H1 (cell line): Measurements from ENCODE around the gene ATPAF1. TPM values are rescaled to one million over a fixed set of nuclear protein-coding genes. Genes with fewer than 3 reads are reported as not detected.

Experiments
- CTCF ChIA-PET: fragments of 300-600 bp; sonication (Branson Sonifier 250); formaldehyde crosslinking; loops from one replicate; lab custom pipeline; 2021; ENCODE audit not compliant: partially characterized antibody; lab: Charles Lee
- POLR2A ChIA-PET: fragments of 300-600 bp; sonication (Branson Sonifier 250); formaldehyde crosslinking; loops from one replicate; lab custom pipeline; 2021; ENCODE audit warnings: inconsistent platforms; ENCODE audit not compliant: partially characterized antibody; lab: Charles Lee
- DNase-seq, 2 experiments: peaks; one replicate each; pipeline versions ENCODE4 v3.0.0 to v3.0.0-alpha.2; 2010 to 2022; ENCODE audit warnings: low spot score in 2 of 2, low read depth in 1 of 2, mixed read lengths in 1 of 2
- FAIRE-seq: peaks from 2 replicates; lab custom pipeline; 2011; peaks lifted over from hg19 to GRCh38; lab: Jason Lieb, UNC
- H2AFZ ChIP-seq: 2 replicates; pipeline ENCODE4 v1.8.1; 2012; ENCODE audit warnings: low read length, inconsistent platforms
- H2AK5ac ChIP-seq: 2 replicates; pipeline ENCODE4 v1.6.1; 2013; ENCODE audit warnings: low read depth, low read length
- H2BK120ac ChIP-seq: replicated peaks from 2 replicates; pipeline ENCODE3; 2013; ENCODE audit warnings: low read depth, low read length, inconsistent platforms
- H2BK12ac ChIP-seq: 2 replicates; pipeline ENCODE4 v1.6.1; 2013; ENCODE audit warnings: low read depth, low read length
- H2BK15ac ChIP-seq: 2 replicates; pipeline ENCODE4 v1.6.1; 2013; ENCODE audit warnings: low read length
- H2BK20ac ChIP-seq: 2 replicates; pipeline ENCODE4 v1.6.1; 2013; ENCODE audit warnings: low read length
- H2BK5ac ChIP-seq: 2 replicates; pipeline ENCODE4 v1.6.1; 2013; ENCODE audit warnings: low read depth, low read length
- H3K14ac ChIP-seq: 2 replicates; pipeline ENCODE4 v1.6.1; 2013; ENCODE audit warnings: inconsistent platforms; ENCODE audit not compliant: insufficient read length
- H3K18ac ChIP-seq: 2 replicates; pipeline ENCODE4 v1.6.1; 2013; ENCODE audit warnings: low read length; ENCODE audit errors: extremely low read depth
- H3K23ac ChIP-seq: 2 replicates; pipeline ENCODE4 v1.6.1; 2013; ENCODE audit warnings: inconsistent platforms; ENCODE audit not compliant: insufficient read length
- H3K23me2 ChIP-seq: 2 replicates; pipeline ENCODE4 v1.6.1; 2013; ENCODE audit warnings: low read depth, low read length
- H3K27ac ChIP-seq: 2 replicates; pipeline ENCODE4 v1.6.1; 2011; ENCODE audit warnings: low read depth, low read length, inconsistent platforms
- H3K27me3 ChIP-seq, 4 experiments: replicated peaks in 1 of 4; 1 replicate in 1 of 4; 2 replicates in 3 of 4; pipeline versions ENCODE4 v1.6.1 to v1.8.1; 2011 to 2013; ENCODE audit warnings: low read length in 3 of 4, mild to moderate bottlenecking in 3 of 4, inconsistent platforms in 2 of 4, mixed read lengths in 2 of 4, moderate library complexity in 1 of 4; ENCODE audit not compliant: control insufficient read depth in 3 of 4, insufficient read depth in 3 of 4; ENCODE audit errors: extremely low read depth in 1 of 4
- H3K36me3 ChIP-seq, 4 experiments: 2 replicates each; pipeline versions ENCODE4 v1.6.1 to v1.8.1; 2011 to 2013; ENCODE audit warnings: mild to moderate bottlenecking in 4 of 4, low read length in 3 of 4, moderate library complexity in 2 of 4, control low read depth in 1 of 4, inconsistent platforms in 1 of 4; ENCODE audit not compliant: insufficient read depth in 4 of 4, control insufficient read depth in 2 of 4
- H3K4ac ChIP-seq: replicated peaks from 2 replicates; pipeline ENCODE3; 2013; ENCODE audit warnings: low read length, low read depth, mixed read lengths, inconsistent platforms; ENCODE audit not compliant: insufficient read length
- H3K4me1 ChIP-seq, 4 experiments: replicated peaks in 1 of 4; 1 replicate in 1 of 4; 2 replicates in 3 of 4; pipeline versions ENCODE4 v1.6.1 to v1.8.1; 2011 to 2013; ENCODE audit warnings: low read length in 3 of 4, inconsistent platforms in 2 of 4, mixed read lengths in 1 of 4; ENCODE audit not compliant: insufficient read depth in 4 of 4, control insufficient read depth in 3 of 4
- H3K4me2 ChIP-seq, 2 experiments: 2 replicates each; pipeline versions ENCODE4 v1.6.1 to v1.8.1; 2011 to 2013; ENCODE audit warnings: low read depth in 2 of 2, low read length in 2 of 2, control low read depth in 1 of 2, inconsistent platforms in 1 of 2, mild to moderate bottlenecking in 1 of 2; ENCODE audit not compliant: insufficient read depth in 1 of 2
- H3K4me3 ChIP-seq, 4 experiments: fragments of 200-600, 300-600 bp in 1 of 4; sonication (generic), shearing (Covaris generic), sonication (Bioruptor Twin) in 1 of 4; 2 replicates each; pipeline versions ENCODE4 v1.5.1 to v1.8.1; 2011 to 2016; ENCODE audit warnings: low read length in 4 of 4, low read depth in 3 of 4, control low read depth in 2 of 4, inconsistent platforms in 2 of 4, mild to moderate bottlenecking in 2 of 4, mixed read lengths in 1 of 4, moderate library complexity in 1 of 4; ENCODE audit not compliant: insufficient read depth in 2 of 4; ENCODE audit errors: extremely low read depth in 1 of 4
- H3K56ac ChIP-seq: replicated peaks from 2 replicates; pipeline ENCODE3; 2013; ENCODE audit warnings: low read depth, mild to moderate bottlenecking, mixed read lengths, low read length, inconsistent platforms; ENCODE audit not compliant: insufficient read length
- H3K79me1 ChIP-seq: 2 replicates; pipeline ENCODE4 v1.6.1; 2013; ENCODE audit warnings: low read depth, low read length, control low read depth
- H3K79me2 ChIP-seq, 2 experiments: 2 replicates each; pipeline versions ENCODE4 v1.6.1 to v1.8.1; 2012 to 2013; ENCODE audit warnings: low read length in 2 of 2, mild to moderate bottlenecking in 2 of 2, inconsistent platforms in 1 of 2; ENCODE audit not compliant: insufficient read depth in 2 of 2, control insufficient read depth in 1 of 2
- H3K9ac ChIP-seq, 4 experiments: replicated peaks in 1 of 4; 1 replicate in 1 of 4; 2 replicates in 3 of 4; pipeline versions ENCODE4 v1.6.1 to v1.8.1; 2011 to 2013; ENCODE audit warnings: low read depth in 3 of 4, low read length in 3 of 4, control low read depth in 2 of 4, mild to moderate bottlenecking in 2 of 4, moderate library complexity in 2 of 4, inconsistent platforms in 1 of 4; ENCODE audit errors: extremely low read depth in 1 of 4
- H3K9me3 ChIP-seq, 2 experiments: 2 replicates each; pipeline versions ENCODE4 v1.6.1 to v1.8.1; 2012 to 2013; ENCODE audit warnings: mild to moderate bottlenecking in 2 of 2, moderate library complexity in 2 of 2, control low read depth in 1 of 2, inconsistent platforms in 1 of 2, low read depth in 1 of 2, low read length in 1 of 2, mixed read lengths in 1 of 2; ENCODE audit not compliant: insufficient read depth in 2 of 2
- H4K20me1 ChIP-seq, 2 experiments: replicated peaks in 1 of 2; 2 replicates each; pipeline versions ENCODE3 to v1.8.1; 2011 to 2013; ENCODE audit warnings: inconsistent platforms in 2 of 2, low read length in 2 of 2, mild to moderate bottlenecking in 1 of 2; ENCODE audit not compliant: insufficient read depth in 2 of 2, control insufficient read depth in 1 of 2
- H4K5ac ChIP-seq: 2 replicates; pipeline ENCODE4 v1.6.1; 2013; ENCODE audit warnings: low read length, low read depth, mixed read lengths, inconsistent platforms; ENCODE audit not compliant: insufficient read length
- H4K8ac ChIP-seq: 2 replicates; pipeline ENCODE4 v1.8.0; 2013; ENCODE audit warnings: mild to moderate bottlenecking, moderate library complexity, low read length, inconsistent platforms; ENCODE audit not compliant: insufficient read depth; ENCODE audit errors: extremely low read depth
- H4K91ac ChIP-seq: replicated peaks from 2 replicates; pipeline ENCODE3; 2013; ENCODE audit warnings: low read length, mixed read lengths, inconsistent platforms; ENCODE audit not compliant: insufficient read length
- CBX8 ChIP-seq: fragments of 300-800, 300-1000 bp; sonication (generic); IDR thresholded peaks from 2 replicates; pipeline ENCODE4 v1.7.1; 2016; ENCODE audit warnings: low read depth, low read length, borderline replicate concordance
- CREB1 ChIP-seq: IDR thresholded peaks from 2 replicates; pipeline ENCODE4 v1.6.1; 2012; ENCODE audit warnings: inconsistent platforms
- EGR1 ChIP-seq: IDR thresholded peaks from 2 replicates; pipeline ENCODE4 v1.6.1; 2011; ENCODE audit warnings: low read depth, low read length, borderline replicate concordance
- FOSL1 ChIP-seq: IDR thresholded peaks from 2 replicates; pipeline ENCODE4 v1.6.1; 2011; ENCODE audit warnings: mild to moderate bottlenecking, low read depth, low read length, moderate library complexity; ENCODE audit not compliant: insufficient read depth
- MAX ChIP-seq: IDR thresholded peaks from 2 replicates; pipeline ENCODE4 v1.6.1; 2012; ENCODE audit warnings: inconsistent platforms
- PHF8 ChIP-seq: fragments of 200-600 bp; sonication (generic); conservative IDR thresholded peaks from 2 replicates; pipeline ENCODE4 v1.7.1; 2012; ENCODE audit warnings: low read depth, mild to moderate bottlenecking, inconsistent platforms, low read length, moderate library complexity
- RBBP5 ChIP-seq: IDR thresholded peaks from 2 replicates; pipeline ENCODE4 v1.7.1; 2012; ENCODE audit warnings: low read depth, mild to moderate bottlenecking, inconsistent platforms, low read length, moderate library complexity, borderline replicate concordance
- RNF2 ChIP-seq: fragments of 200-900, 300-1000 bp; sonication (generic); IDR thresholded peaks from 2 replicates; pipeline ENCODE4 v1.7.1; 2016; ENCODE audit warnings: borderline replicate concordance, low read depth, mild to moderate bottlenecking, antibody characterized with exemption, low read length; ENCODE audit not compliant: poor library complexity, severe bottlenecking; ENCODE audit errors: missing control alignments
- SAP30 ChIP-seq: fragments of 300-600 bp; sonication (generic); IDR thresholded peaks from 2 replicates; pipeline ENCODE4 v1.7.1; 2012; ENCODE audit warnings: low read length, moderate library complexity, mild to moderate bottlenecking, inconsistent platforms; ENCODE audit not compliant: insufficient read depth, insufficient replicate concordance
- SIX5 ChIP-seq: IDR thresholded peaks from 2 replicates; pipeline ENCODE4 v1.6.1; 2011; ENCODE audit warnings: mild to moderate bottlenecking, low read depth, low read length
- SP4 ChIP-seq: IDR thresholded peaks from 2 replicates; pipeline ENCODE4 v1.6.1; 2012; ENCODE audit warnings: low read length, inconsistent platforms
- SRF ChIP-seq: IDR thresholded peaks from 2 replicates; pipeline ENCODE4 v1.6.1; 2011; ENCODE audit warnings: mild to moderate bottlenecking, low read depth, low read length, moderate library complexity
- TAF1 ChIP-seq: IDR thresholded peaks from 2 replicates; pipeline ENCODE4 v1.6.1; 2011; ENCODE audit warnings: mild to moderate bottlenecking, low read depth, low read length
- ZNF274 ChIP-seq: IDR thresholded peaks from 2 replicates; pipeline ENCODE4 v1.7.0; 2012; ENCODE audit warnings: low read length, borderline replicate concordance; ENCODE audit errors: extremely low read depth
- WGBS, 2 experiments: shearing (Covaris generic) in 1 of 2; methylation state at CpG; one replicate each; pipeline versions ENCODE4 v1.1.6 to v1.1.7; 2013 to 2015; ENCODE audit warnings: low lambda C conversion rate in 2 of 2, mixed read lengths in 2 of 2, inconsistent platforms in 1 of 2, low coverage in 1 of 2, missing lambda C conversion rate in 1 of 2; ENCODE audit not compliant: insufficient replicate concordance in 2 of 2, insufficient coverage in 1 of 2, insufficient read length in 1 of 2; ENCODE audit errors: extremely low coverage in 1 of 2, missing lambda C conversion rate in 1 of 2; 5-methylcytosine and 5-hydroxymethylcytosine counted together
- polyA plus RNA-seq, 7 experiments: library from polyadenylated mRNA; depleted of rRNA in 3 of 7; stranded (reverse) in 5 of 7; unstranded in 2 of 7; fragments of >200 nt in 5 of 7; fragments of 200-250 nt in 2 of 7; gene quantifications; 1 replicate in 5 of 7; 2 replicates in 1 of 7; 4 replicates in 1 of 7; pipeline versions ENCODE4 v1.2.1 to v1.2.3, GENCODE V29; 2011 to 2013; ENCODE audit warnings: missing spikeins in 2 of 7, mixed read lengths in 2 of 7
- total RNA-seq: library from RNA; stranded (reverse); fragmentation: NEBNext Ultra II Directional; extraction: Animal tissue kit (Norgen Biotek cat#: 25700); gene quantifications from 2 replicates; pipeline ENCODE4 v1.2.1, GENCODE V29; 2021

ATPAF1 gene
- total and polyA plus RNA-seq, 2 of the 8 experiments (the other 6 are each of a cell fraction or from before 2014, with no cell fraction given): 46.7 to 55.9 TPM

GRCh38 chr1:46671554-46671953, 3.4 kb upstream of the ATPAF1 start, which contains the start of gene TEX38:
TSS of gene TEX38 (plus strand) at chr1:46671854. CDS start at chr1:46671935, 81 bp downstream.
- H3K4me1 ChIP-seq: peaks cover 5 to 18% (median 10%) of the 10 kb centered on the region in 4 experiments; a peak in 6 of 7 replicates
- no peak within 1 kb of the TSS for H2BK120ac ChIP-seq
- no peaks in the 10 kb centered on the region for H4K20me1 ChIP-seq
- H3K27ac ChIP-seq: no peak within 1 kb of the TSS
- no peak within 1 kb of the TSS; the same call in 1 of the 2 replicates for H4K8ac ChIP-seq
- no peak for FAIRE-seq
- DNase-seq: no peak
- H3K4me3 ChIP-seq: no peak within 1 kb of the TSS
- ChIA-PET POLR2A (interaction anchor here (1.2 to 1.4 kb wide), 2 partner anchors 53 to 55 kb away, joined by 3 to 4 read pairs; partner anchors contain the start of gene MOB3C), CTCF (interaction anchor here (0.7 to 1.2 kb wide), 2 partner anchors 54 to 76 kb away, joined by 3 read pairs; no protein-coding TSS in a partner anchor)
- no peak within 1 kb of the TSS for H3K14ac ChIP-seq
- peaks cover 0 to 10% of the 10 kb centered on the region in 2 experiments; a peak in 2 of 4 replicates for H3K79me2 ChIP-seq
- no peak within 1 kb of the TSS for H2BK12ac ChIP-seq
- H3K23me2 ChIP-seq: peaks cover 4% of the 10 kb centered on the region; the same call in 1 of the 2 replicates
- H3K27me3 ChIP-seq: no peaks in the 10 kb centered on the region
- H3K18ac ChIP-seq: no peak within 1 kb of the TSS
- H4K91ac ChIP-seq: no peak within 1 kb of the TSS
- no peak within 1 kb of the TSS for H3K4me2 ChIP-seq
- H3K4ac ChIP-seq: no peak within 1 kb of the TSS
- H2BK15ac ChIP-seq: no peak within 1 kb of the TSS
- H3K36me3 ChIP-seq: peaks cover 0 to 10% (median 0%) of the 10 kb centered on the region in 4 experiments; a peak in 1 of 8 replicates
- 84% methylated on average over 3 of the region's 3 CpGs; no CpG with 5 or more reads in 1 of the 2 experiments for WGBS, 2 experiments
- no peak within 1 kb of the TSS for H2BK5ac ChIP-seq
- no peak within 1 kb of the TSS for H2AK5ac ChIP-seq
- peaks cover 5% of the 10 kb centered on the region; the same call in 1 of the 2 replicates for H3K79me1 ChIP-seq
- no peak within 1 kb of the TSS for H2AFZ ChIP-seq
- no peaks in the 10 kb centered on the region for H3K9me3 ChIP-seq
- H3K9ac ChIP-seq: no peak within 1 kb of the TSS; a peak in 1 of 7 replicates
- H3K56ac ChIP-seq: no peak within 1 kb of the TSS
- H3K23ac ChIP-seq: no peak within 1 kb of the TSS
- no peak within 1 kb of the TSS for H4K5ac ChIP-seq
- no peak within 1 kb of the TSS for H2BK20ac ChIP-seq
- TF ChIP-seq SAP30 (no peak), PHF8 (no peak), CREB1 (no peak), SIX5 (no peak), RBBP5 (no peak), FOSL1 (no peak), SRF (no peak), EGR1 (no peak), RNF2 (no peak), ZNF274 (no peak), TAF1 (no peak), SP4 (no peak), MAX (no peak), CBX8 (no peak)
